SK-N-SH (cell line): ENCODE results near the gene CYP26C1.

Experiments
- CTCF ChIP-seq: fragments of 200-600 bp; sonication (generic); IDR thresholded peaks from 2 replicates; pipeline ENCODE4 v1.6.1; 2017; ENCODE audit warnings: antibody characterized with exemption, mild to moderate bottlenecking, moderate library complexity
- FOXJ3 ChIP-seq: sonication (generic); formaldehyde crosslinking; IDR thresholded peaks from 2 replicates; pipeline ENCODE4 v1.5.1; 2020; ENCODE audit warnings: mild to moderate bottlenecking, missing genetic modification reagents
- MEF2A ChIP-seq: IDR thresholded peaks from 2 replicates; pipeline ENCODE4 v1.4.0; 2012; ENCODE audit warnings: low read depth, borderline replicate concordance
- NFIC ChIP-seq: IDR thresholded peaks from 2 replicates; pipeline ENCODE4 v1.4.0; 2012; ENCODE audit warnings: borderline replicate concordance

GRCh38 chr10:93054486-93054885 lies 6.1 kb upstream of the CYP26C1 start:
- no peak for TF ChIP-seq CTCF
- no peak for TF ChIP-seq FOXJ3
- no peak for TF ChIP-seq MEF2A
- no peak for TF ChIP-seq NFIC
